ENCODE results near the gene TMEM242. TPM values are rescaled to one million over a fixed set of nuclear protein-coding genes. Genes with fewer than 3 reads are reported as not detected.

Gene TMEM242
- polyA plus RNA-seq, 1 donor: 14.7 TPM

- DNase-seq: no peak
Observed at GRCh38 chr6:157291356-157291755, 32.0 kb downstream of the TMEM242 start.

DNA sequence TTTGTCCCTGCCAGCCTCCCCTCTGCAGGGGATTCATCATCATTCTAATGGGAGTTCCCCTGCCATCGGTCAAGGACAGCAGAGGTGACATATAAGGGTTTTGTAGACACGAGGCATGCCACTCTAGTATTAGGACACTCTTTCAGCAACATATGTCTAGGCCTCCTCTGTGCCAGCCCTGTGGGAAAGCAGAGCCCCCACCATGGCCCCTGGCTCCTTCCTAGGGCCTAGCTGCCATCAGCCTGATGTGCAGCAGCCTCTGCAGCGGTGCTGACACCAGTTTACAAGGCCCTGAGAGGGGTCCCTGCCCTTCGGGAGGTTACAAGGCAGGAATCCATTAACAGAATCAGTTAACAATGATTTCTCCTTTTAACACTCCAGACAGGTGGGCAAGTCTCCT lies 32.5 kb downstream of the TMEM242 start:
- no peak for DNase-seq

DNA sequence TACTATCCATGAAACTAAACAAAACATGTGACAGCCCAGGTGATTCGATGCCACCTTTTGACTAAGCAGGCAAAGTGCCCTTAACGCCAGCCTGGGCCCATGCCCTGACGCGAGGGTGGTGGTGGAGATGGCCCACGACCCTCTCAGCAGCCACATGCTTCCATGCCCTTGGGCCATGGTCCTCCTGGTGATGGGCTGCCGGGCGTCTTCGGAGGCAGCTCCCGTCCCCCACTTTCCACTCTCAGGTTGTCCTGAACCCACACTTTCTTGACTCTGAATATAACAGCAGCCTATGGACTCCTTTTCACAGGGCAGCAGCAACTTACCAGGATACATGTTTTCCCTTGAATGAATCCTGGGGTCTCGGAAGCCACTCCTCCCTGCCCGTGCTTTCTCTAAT lies 33.6 kb downstream of the TMEM242 start:
- DNase-seq: no peak

- no peak for DNase-seq
Observed at GRCh38 chr6:157288575-157288974, 34.7 kb downstream of the TMEM242 start.

DNA sequence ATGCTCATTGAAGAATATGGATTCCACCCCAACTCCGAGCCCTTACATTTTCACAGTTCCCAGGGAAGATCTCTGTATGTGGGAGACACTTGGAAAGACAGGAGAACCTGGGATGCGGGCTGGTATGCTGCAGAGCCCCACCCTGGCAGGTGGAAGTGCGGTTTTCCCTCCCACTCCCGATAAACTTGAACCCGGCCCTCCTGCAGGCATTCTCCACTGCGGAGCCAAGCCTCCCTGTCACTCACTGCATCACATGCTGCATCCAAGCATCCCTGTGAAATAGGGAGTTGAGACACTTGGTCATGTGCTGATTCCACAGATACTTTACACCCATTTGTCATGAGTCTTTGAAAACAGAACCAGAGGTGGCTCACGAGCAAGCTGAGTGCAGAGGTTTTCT lies 35.4 kb downstream of the TMEM242 start:
- DNase-seq: no peak

GRCh38 chr6:157287247-157287850 lies 36.0 kb downstream of the TMEM242 start:
- no peak for DNase-seq

GRCh38 chr6:157285422-157285779 lies 37.9 kb downstream of the TMEM242 start:
- no peak for DNase-seq

GRCh38 chr6:157284738-157285421 lies 38.4 kb downstream of the TMEM242 start:
- no peak for DNase-seq

GRCh38 chr6:157283900-157284737 lies 39.2 kb downstream of the TMEM242 start:
- DNase-seq: no peak

DNA sequence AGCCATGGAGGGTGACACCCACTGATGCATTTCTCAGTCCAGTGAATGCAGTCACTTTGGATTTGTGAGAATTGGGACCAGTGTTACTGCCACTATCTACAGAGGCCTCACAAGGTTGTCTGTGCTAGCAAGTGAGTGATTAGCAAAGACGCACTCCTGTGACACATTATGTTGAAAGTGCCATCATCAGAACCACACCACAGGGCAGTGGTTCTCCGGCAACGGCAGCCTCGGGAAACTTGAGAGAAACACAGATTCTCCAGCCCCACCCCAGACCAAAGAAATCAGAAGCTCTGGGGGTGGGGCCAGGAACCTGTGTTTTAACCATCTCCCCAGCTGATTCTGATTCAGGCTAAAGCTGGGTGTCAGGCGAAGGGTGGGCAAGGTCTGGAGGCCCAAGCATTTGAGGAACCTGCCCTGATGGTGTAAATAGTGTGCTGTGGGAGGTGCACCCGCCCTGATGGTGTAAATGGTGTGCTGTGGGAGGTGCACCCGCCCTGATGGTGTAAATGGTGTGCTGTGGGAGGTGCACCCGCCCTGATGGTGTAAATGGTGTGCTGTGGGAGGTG lies 39.9 kb downstream of the TMEM242 start:
- no peak for DNase-seq

GRCh38 chr6:157282284-157282683 lies 41.0 kb downstream of the TMEM242 start:
- no peak for DNase-seq

DNA sequence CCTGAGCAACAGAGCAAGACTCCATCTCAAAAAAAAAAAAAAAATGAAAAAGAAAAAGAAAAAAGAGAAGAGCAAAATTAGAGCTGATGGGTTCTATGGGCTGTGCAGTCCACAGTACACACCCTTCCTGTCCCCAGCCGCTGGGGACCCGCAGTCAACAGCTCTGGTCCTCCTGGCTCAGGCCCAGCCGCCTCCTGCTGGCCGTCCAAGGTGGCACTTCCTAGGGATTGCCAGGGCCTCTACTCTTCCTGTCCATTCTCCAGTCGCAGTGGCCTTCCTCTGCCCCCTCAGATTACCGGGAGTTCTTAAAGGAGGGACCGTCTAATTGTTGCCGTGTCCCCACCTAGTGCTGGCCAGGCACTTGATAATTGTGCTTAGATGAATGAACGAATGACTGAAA lies 41.7 kb downstream of the TMEM242 start:
- no peak for DNase-seq

GRCh38 chr6:157280947-157281346 lies 42.4 kb downstream of the TMEM242 start:
- DNase-seq: no peak

DNA sequence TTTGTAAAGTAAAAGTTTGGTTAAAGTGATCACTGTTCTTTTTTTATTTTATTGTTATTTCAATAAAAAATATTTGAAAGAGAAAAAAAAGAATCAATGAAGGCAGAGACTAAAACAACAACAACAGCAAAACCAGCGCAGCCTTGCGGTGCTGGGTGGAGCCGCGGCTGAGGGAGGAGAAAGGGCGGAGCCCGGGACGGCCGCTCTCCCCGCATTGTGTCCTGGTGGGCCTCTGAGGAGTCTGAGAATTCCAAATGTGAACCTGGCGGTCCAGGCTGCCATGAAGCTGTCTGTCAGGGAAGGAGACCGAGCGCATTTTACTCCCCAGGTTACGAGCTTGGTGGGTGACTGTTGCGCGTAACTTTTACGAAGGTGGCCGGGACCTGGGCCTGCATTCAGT lies 43.2 kb downstream of the TMEM242 start:
- DNase-seq: no peak

GRCh38 chr6:157278171-157278570 lies 45.1 kb downstream of the TMEM242 start:
- no peak for DNase-seq

- DNase-seq: no peak
Observed at GRCh38 chr6:157276731-157277130, 46.6 kb downstream of the TMEM242 start.

- no peak for DNase-seq
Observed at GRCh38 chr6:157276134-157276532, 47.2 kb downstream of the TMEM242 start.

- peak; percentile 77 for DNase-seq
Observed at GRCh38 chr6:157274471-157275226, 48.7 kb downstream of the TMEM242 start.

GRCh38 chr6:157273756-157274470 lies 49.4 kb downstream of the TMEM242 start:
- DNase-seq: no peak

DNA sequence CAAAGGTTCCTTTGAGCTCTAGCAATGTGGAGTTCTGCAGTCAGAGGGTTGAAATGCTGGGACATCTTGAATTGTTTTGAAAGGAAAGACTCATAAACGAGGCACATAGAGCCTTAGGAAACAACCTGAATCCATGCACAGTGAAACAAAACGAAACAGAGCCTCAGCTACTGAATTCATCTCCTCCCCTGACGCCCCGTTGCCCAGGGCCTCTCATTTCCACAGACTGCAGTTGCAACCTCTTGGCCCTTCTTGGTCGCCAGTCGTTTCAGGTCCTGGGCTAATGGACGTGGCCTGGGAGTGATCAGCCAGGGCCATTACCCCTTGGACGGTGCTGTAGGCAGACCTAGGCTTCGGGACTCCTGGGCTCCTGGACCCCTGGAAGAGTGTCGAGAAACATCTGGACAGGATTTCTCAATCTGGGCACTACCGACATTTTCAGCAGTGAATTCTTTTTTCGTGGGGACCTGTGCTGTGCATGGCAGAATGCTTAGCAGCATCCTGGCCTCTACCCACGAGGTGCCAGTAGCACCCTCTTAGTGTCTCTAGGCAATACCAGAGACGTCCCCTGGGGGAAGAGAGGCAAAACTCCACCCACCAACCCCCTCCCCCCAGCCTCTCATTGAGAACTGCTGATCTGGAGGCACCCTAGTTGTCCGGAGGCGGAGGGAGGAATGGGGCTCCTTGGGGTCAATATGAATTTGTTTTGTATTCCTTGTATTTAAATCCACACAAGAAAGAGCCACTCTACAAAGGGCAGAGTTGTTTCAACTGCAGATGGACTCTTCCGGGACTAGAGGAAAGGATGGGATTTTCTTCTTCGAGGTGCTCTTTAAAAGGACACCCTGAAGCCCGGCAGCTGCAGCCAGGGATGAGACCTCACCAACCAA lies 50.2 kb downstream of the TMEM242 start:
- DNase-seq: no peak
